ENCODE results near the gene FADS1.

DNA sequence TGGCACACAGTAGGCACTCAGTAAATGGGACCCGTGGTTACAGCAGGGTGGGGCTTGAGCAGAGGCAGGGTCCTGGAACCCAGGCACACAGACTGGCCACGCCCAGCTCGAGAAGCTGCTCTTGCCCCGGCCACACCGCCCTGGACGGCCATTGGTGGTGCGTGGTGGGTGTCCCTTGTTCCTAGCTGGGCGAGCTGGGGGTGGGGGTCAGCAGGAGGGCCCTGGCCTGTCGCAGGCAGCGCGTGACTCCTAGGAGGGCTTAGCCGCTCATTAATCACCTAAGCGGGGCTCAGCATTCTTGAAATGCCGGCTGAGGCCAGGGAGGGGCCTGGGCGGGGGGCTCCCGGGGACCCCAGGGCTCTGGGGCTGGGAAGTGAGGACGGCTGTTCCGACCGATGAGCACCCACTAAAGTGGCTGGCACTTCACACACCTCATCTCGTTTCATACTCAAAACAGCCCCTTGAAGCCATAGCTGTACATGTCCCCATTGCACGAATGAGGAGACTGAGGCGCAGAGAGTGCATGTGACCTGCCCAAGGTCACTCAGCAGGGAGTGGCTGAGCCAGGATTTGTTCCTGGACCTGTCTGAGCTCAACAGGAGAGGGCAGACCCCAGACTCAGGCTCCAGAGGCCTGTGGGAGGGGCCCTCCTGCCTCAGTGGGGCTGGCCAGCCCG is 52.7 kb downstream of the FADS1 start:
- TF ChIP-seq THAP11 (CRISPR knock-in tag; IDR thresholded peaks at IDR 0.05) (no peak), CREB1 (IDR thresholded peaks at IDR 0.05) (no peak), CREB1 (CRISPR knock-in tag; IDR thresholded peaks at IDR 0.05) (no peak), KDM5A (IDR thresholded peaks at IDR 0.05; ENCODE audit: borderline replicate concordance, low read length) (no peak), GABPA (IDR thresholded peaks at IDR 0.05; ENCODE audit: low read depth, low read length) (no peak), GABPA (CRISPR knock-in tag; IDR thresholded peaks at IDR 0.05; ENCODE audit: low read depth) (no peak), FOXJ3 (CRISPR knock-in tag; IDR thresholded peaks at IDR 0.05; ENCODE audit: borderline replicate concordance) (no peak), RFX5 (IDR thresholded peaks at IDR 0.05; ENCODE audit: low read depth, low read length) (no peak), CEBPG (CRISPR knock-in tag; IDR thresholded peaks at IDR 0.05) (no peak), NFIC (IDR thresholded peaks at IDR 0.05; ENCODE audit: low read length) (no peak), CREM (IDR thresholded peaks at IDR 0.05) (no peak), CREM (CRISPR knock-in tag; IDR thresholded peaks at IDR 0.05) (no peak), RAD51 (IDR thresholded peaks at IDR 0.05; ENCODE audit: borderline replicate concordance) (no peak)
- TF ChIP-seq, protein P1, sequence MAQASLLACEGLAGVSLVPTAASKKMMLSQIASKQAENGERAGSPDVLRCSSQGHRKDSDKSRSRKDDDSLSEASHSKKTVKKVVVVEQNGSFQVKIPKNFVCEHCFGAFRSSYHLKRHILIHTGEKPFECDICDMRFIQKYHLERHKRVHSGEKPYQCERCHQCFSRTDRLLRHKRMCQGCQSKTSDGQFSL (CRISPR knock-in tag; IDR thresholded peaks at IDR 0.05) = no peak

Data from HepG2 (cell line).